G401.6 (cell line): ENCODE results near the gene CCDC24.

Experiments
- FAIRE-seq: peaks from 2 replicates; lab custom pipeline; 2012; peaks lifted over from hg19 to GRCh38; lab: Jason Lieb, UNC

The CCDC24 gene

GRCh38 chr1:43999455-43999854 lies 8.1 kb downstream of the CCDC24 start:
- FAIRE-seq = no peak

- FAIRE-seq = no peak
Measured at GRCh38 chr1:44000122-44000665, 8.8 kb downstream of the CCDC24 start.

- FAIRE-seq = no peak
Measured at GRCh38 chr1:44002165-44002564, 10.8 kb downstream of the CCDC24 start.

- FAIRE-seq = no peak
Measured at GRCh38 chr1:44002606-44003157, 11.3 kb downstream of the CCDC24 start.

GRCh38 chr1:44008259-44008658 lies 16.9 kb downstream of the CCDC24 start:
- FAIRE-seq = no peak

GRCh38 chr1:44010935-44011471 lies 19.6 kb downstream of the CCDC24 start:
- no peak for FAIRE-seq

GRCh38 chr1:44012404-44012803 lies 21.0 kb downstream of the CCDC24 start:
- FAIRE-seq = no peak

- FAIRE-seq = no peak
Measured at GRCh38 chr1:44012941-44013609, 21.7 kb downstream of the CCDC24 start.

GRCh38 chr1:44013949-44014348 lies 22.6 kb downstream of the CCDC24 start:
- no peak for FAIRE-seq

- no peak for FAIRE-seq
Measured at GRCh38 chr1:44014365-44015104, 23.1 kb downstream of the CCDC24 start.

- no peak for FAIRE-seq
Measured at GRCh38 chr1:44015206-44015605, 23.8 kb downstream of the CCDC24 start.

- no peak for FAIRE-seq
Measured at GRCh38 chr1:44016041-44016889, 24.9 kb downstream of the CCDC24 start.

- FAIRE-seq = no peak
Measured at GRCh38 chr1:44016890-44017400, 25.5 kb downstream of the CCDC24 start.

- FAIRE-seq = no peak
Measured at GRCh38 chr1:44019466-44019948, 28.1 kb downstream of the CCDC24 start.

GRCh38 chr1:44020464-44020863 lies 29.1 kb downstream of the CCDC24 start:
- no peak for FAIRE-seq

- FAIRE-seq = no peak
Measured at GRCh38 chr1:44021156-44021555, 29.8 kb downstream of the CCDC24 start.

GRCh38 chr1:44021581-44022321 lies 30.4 kb downstream of the CCDC24 start:
- no peak for FAIRE-seq

GRCh38 chr1:44024031-44024902 lies 32.9 kb downstream of the CCDC24 start:
- no peak for FAIRE-seq

- no peak for FAIRE-seq
Measured at GRCh38 chr1:44024903-44025525, 33.6 kb downstream of the CCDC24 start.
